Endothelial cell of umbilical vein (primary cell): ENCODE data around the gene CNMD. TPM values are rescaled to one million over a fixed set of nuclear protein-coding genes. Genes with fewer than 3 reads are reported as not detected.

Experiments used
- BruUV-seq: library from RNA; stranded (reverse); fragments of 400-500 nt; replicated peaks from 2 replicates; lab custom pipeline; 2021; lab: Mats Ljungman, UMichigan
- CTCF ChIA-PET: fragments of 300-600, 350-600 bp; sonication (Branson Sonifier 250); formaldehyde crosslinking; loops from one replicate; lab custom pipeline; 2021; ENCODE audit warnings: antibody characterized with exemption, inconsistent platforms; lab: Charles Lee
- POLR2A ChIA-PET: fragments of 300-600, 350-600 bp; sonication (Branson Sonifier 250); formaldehyde crosslinking; loops from one replicate; lab custom pipeline; 2021; ENCODE audit warnings: antibody characterized with exemption, inconsistent platforms; lab: Charles Lee
- DNase-seq: peaks from one replicate; pipeline ENCODE4 v3.0.0-alpha.2; 2011; ENCODE audit warnings: low read depth, low spot score
- FAIRE-seq: peaks from 2 replicates; lab custom pipeline; 2011; peaks lifted over from hg19 to GRCh38; lab: Jason Lieb, UNC
- H2AFZ ChIP-seq: 2 replicates; pipeline ENCODE4 v1.6.0; 2012; ENCODE audit warnings: low read depth, low read length, control low read depth, inconsistent platforms
- H3K27ac ChIP-seq: 2 replicates; pipeline ENCODE4 v1.5.1; 2011; ENCODE audit warnings: low read depth, mild to moderate bottlenecking, control low read depth, low read length, moderate library complexity; ENCODE audit not compliant: insufficient read depth
- H3K27me3 ChIP-seq, 2 experiments: 2 replicates each; pipeline versions ENCODE4 v1.6.0 to v1.6.1; 2011; ENCODE audit warnings: low read length in 2 of 2, mixed read lengths in 1 of 2; ENCODE audit not compliant: control insufficient read depth in 2 of 2, insufficient read depth in 2 of 2
- H3K36me3 ChIP-seq, 2 experiments: 2 replicates in 1 of 2; 3 replicates in 1 of 2; pipeline ENCODE4 v1.5.1; 2011; ENCODE audit warnings: low read length in 2 of 2, mild to moderate bottlenecking in 1 of 2, moderate library complexity in 1 of 2; ENCODE audit not compliant: control insufficient read depth in 2 of 2, insufficient read depth in 2 of 2; ENCODE audit errors: extremely low read depth in 1 of 2
- H3K4me1 ChIP-seq: 3 replicates; pipeline ENCODE4 v1.5.1; 2011; ENCODE audit warnings: mild to moderate bottlenecking, low read length; ENCODE audit not compliant: control insufficient read depth, insufficient read depth; ENCODE audit errors: extremely low read depth
- H3K4me2 ChIP-seq: 2 replicates; pipeline ENCODE4 v1.6.1; 2011; ENCODE audit warnings: low read length, control low read depth, mixed read lengths; ENCODE audit not compliant: insufficient read depth
- H3K4me3 ChIP-seq, 3 experiments: fragments of 200-600 bp in 1 of 3; sonication (generic), shearing (Covaris generic) in 1 of 3; replicated peaks in 1 of 3; 2 replicates each; pipeline ENCODE4 v1.5.1; 2011 to 2016; ENCODE audit warnings: control low read depth in 3 of 3, low read length in 3 of 3, mild to moderate bottlenecking in 2 of 3, inconsistent platforms in 1 of 3, low read depth in 1 of 3, moderate library complexity in 1 of 3; ENCODE audit not compliant: insufficient read depth in 1 of 3
- H3K79me2 ChIP-seq: 2 replicates; pipeline ENCODE4 v1.6.0; 2012; ENCODE audit warnings: low read length, inconsistent platforms; ENCODE audit not compliant: control insufficient read depth, insufficient read depth
- H3K9ac ChIP-seq: replicated peaks from 2 replicates; pipeline ENCODE3; 2011; ENCODE audit warnings: low read length, control low read depth; ENCODE audit not compliant: insufficient read depth; ENCODE audit errors: extremely low read depth
- H3K9me1 ChIP-seq: replicated peaks from 3 replicates; pipeline ENCODE4 v1.6.0; 2011; ENCODE audit warnings: mild to moderate bottlenecking, low read length; ENCODE audit not compliant: control insufficient read depth, insufficient read depth; ENCODE audit errors: extremely low read depth
- H3K9me3 ChIP-seq: replicated peaks from 2 replicates; pipeline ENCODE4 v1.5.1; 2012; ENCODE audit warnings: low read length, inconsistent platforms; ENCODE audit not compliant: control insufficient read depth, insufficient read depth
- H4K20me1 ChIP-seq: replicated peaks from 2 replicates; pipeline ENCODE3; 2011; ENCODE audit warnings: mild to moderate bottlenecking, low read length; ENCODE audit not compliant: control insufficient read depth, insufficient read depth; ENCODE audit errors: extremely low read depth
- EZH2 ChIP-seq: IDR thresholded peaks from 2 replicates; pipeline ENCODE4 v1.6.1; 2012; ENCODE audit warnings: borderline replicate concordance, low read depth, mild to moderate bottlenecking, moderate library complexity, low read length, inconsistent platforms; ENCODE audit not compliant: severe bottlenecking
- FOS ChIP-seq: IDR thresholded peaks from 2 replicates; pipeline ENCODE4 v1.6.1; 2011; ENCODE audit warnings: mild to moderate bottlenecking, low read length, moderate library complexity, borderline replicate concordance; ENCODE audit not compliant: insufficient read depth
- GATA2 ChIP-seq: IDR thresholded peaks from 2 replicates; pipeline ENCODE4 v1.7.0; 2011; ENCODE audit warnings: low read depth, mild to moderate bottlenecking, moderate library complexity, mixed read lengths, low read length; ENCODE audit not compliant: insufficient read length, insufficient read depth
- JUN ChIP-seq: IDR thresholded peaks from 2 replicates; pipeline ENCODE4 v1.6.1; 2011; ENCODE audit warnings: borderline replicate concordance, low read depth; ENCODE audit not compliant: insufficient read length, insufficient read depth
- MYC ChIP-seq: IDR thresholded peaks from one replicate; pipeline ENCODE4 v1.6.1; 2011; ENCODE audit warnings: mild to moderate bottlenecking, low read depth, low read length
- POLR2A ChIP-seq: IDR thresholded peaks from 2 replicates; pipeline ENCODE4 v1.6.1; 2012; ENCODE audit warnings: low read depth, mild to moderate bottlenecking, control low read depth, low read length
- POLR2AphosphoS5 ChIP-seq: IDR thresholded peaks from 2 replicates; pipeline ENCODE4 v1.6.1; 2012; ENCODE audit warnings: low read depth, mild to moderate bottlenecking, control low read depth, low read length, moderate library complexity; ENCODE audit not compliant: insufficient read depth
- dilution Hi-C: fragments of 300-500 bp; cut with MboI; formaldehyde crosslinking; loops from one replicate; pipeline ENCODE4 v1.15.0; 2019; ENCODE audit warnings: low sequenced_read_pairs; ENCODE audit not compliant: extremely low pct_ligation_motif_present
- intact Hi-C: fragments of 100-400 bp; cut with micrococcal nuclease; formaldehyde crosslinking; loops from one replicate; pipeline ENCODE4 v1.10.0; 2022
- polyA plus RNA-seq, 4 experiments: library from polyadenylated mRNA; depleted of rRNA in 3 of 4; stranded (reverse) in 3 of 4; unstranded in 1 of 4; fragments of >200 nt; gene quantifications; 2 replicates each; pipeline versions ENCODE4 v1.2.1 to v1.2.3, GENCODE V29; 2011 to 2012; ENCODE audit warnings: missing spikeins in 1 of 4
- total RNA-seq: library from RNA; stranded (reverse); gene quantifications from 2 replicates; pipeline ENCODE4 v1.2.3, GENCODE V29; 2021
- TF ChIP-seq, protein P1 (sequence below), 2 donors: IDR thresholded peaks; 1 replicate in 1 of 2; 2 replicates in 1 of 2; pipeline ENCODE4 v1.5.1; 2011; ENCODE audit warnings: low read length in 2 of 2, mild to moderate bottlenecking in 2 of 2, moderate library complexity in 2 of 2, control low read depth in 1 of 2, inconsistent platforms in 1 of 2, low read depth in 1 of 2; ENCODE audit not compliant: insufficient read depth in 1 of 2; ENCODE audit errors: extremely low read depth in 1 of 2
- TF ChIP-seq, protein P2 (sequence below): IDR thresholded peaks from 2 replicates; pipeline ENCODE4 v1.6.1; 2011; ENCODE audit not compliant: insufficient read depth, insufficient read length

Gene CNMD
- total and polyA plus RNA-seq, 2 donors (not counting 3 experiments of a cell fraction or from before 2014, with no cell fraction given), result not detected

GRCh38 chr13:52703482-52703881, 36.1 kb downstream of the CNMD start:
- Histone ChIP-seq H3K36me3 (peaks cover 0 to 2% of the 10 kb centered on the region in 2 experiments), H3K4me1 (peaks cover 13% of the 10 kb centered on the region), H3K79me2 (no peaks in the 10 kb centered on the region), H2AFZ (no peak overlapping the region), H3K27ac (no peak overlapping the region), H3K9me1 (no peaks in the 10 kb centered on the region), H3K27me3 (no peaks in the 10 kb centered on the region), H4K20me1 (no peaks in the 10 kb centered on the region), H3K4me3 (no peak overlapping the region), H3K9ac (no peak overlapping the region), H3K9me3 (no peaks in the 10 kb centered on the region), H3K4me2 (no peak overlapping the region)
- ChIA-PET POLR2A (no interaction called here), CTCF (interaction anchor here (1.1 kb wide), 1 partner anchor 19 kb away, joined by 3 read pairs; no protein-coding TSS in a partner anchor)
- FAIRE-seq (no peak), DNase-seq (no peak)
- intact Hi-C loops (loop anchor here (5.0 kb wide), 1 partner anchor 34 kb away; the partner anchor contains the start of gene CNMD), dilution Hi-C loops (no loop called here)
- TF ChIP-seq MYC, result no peak
- TF ChIP-seq JUN, result no peak
- no peak for TF ChIP-seq POLR2A
- TF ChIP-seq, protein P1, sequence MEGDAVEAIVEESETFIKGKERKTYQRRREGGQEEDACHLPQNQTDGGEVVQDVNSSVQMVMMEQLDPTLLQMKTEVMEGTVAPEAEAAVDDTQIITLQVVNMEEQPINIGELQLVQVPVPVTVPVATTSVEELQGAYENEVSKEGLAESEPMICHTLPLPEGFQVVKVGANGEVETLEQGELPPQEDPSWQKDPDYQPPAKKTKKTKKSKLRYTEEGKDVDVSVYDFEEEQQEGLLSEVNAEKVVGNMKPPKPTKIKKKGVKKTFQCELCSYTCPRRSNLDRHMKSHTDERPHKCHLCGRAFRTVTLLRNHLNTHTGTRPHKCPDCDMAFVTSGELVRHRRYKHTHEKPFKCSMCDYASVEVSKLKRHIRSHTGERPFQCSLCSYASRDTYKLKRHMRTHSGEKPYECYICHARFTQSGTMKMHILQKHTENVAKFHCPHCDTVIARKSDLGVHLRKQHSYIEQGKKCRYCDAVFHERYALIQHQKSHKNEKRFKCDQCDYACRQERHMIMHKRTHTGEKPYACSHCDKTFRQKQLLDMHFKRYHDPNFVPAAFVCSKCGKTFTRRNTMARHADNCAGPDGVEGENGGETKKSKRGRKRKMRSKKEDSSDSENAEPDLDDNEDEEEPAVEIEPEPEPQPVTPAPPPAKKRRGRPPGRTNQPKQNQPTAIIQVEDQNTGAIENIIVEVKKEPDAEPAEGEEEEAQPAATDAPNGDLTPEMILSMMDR (IDR thresholded peaks at IDR 0.05; ENCODE audit: extremely low read depth in 1 of 2, insufficient read depth in 1 of 2, low read depth in 1 of 2, low read length in 2 of 2), result no peak
- no peak for TF ChIP-seq FOS
- no peak for TF ChIP-seq POLR2AphosphoS5
- TF ChIP-seq, protein P2, sequence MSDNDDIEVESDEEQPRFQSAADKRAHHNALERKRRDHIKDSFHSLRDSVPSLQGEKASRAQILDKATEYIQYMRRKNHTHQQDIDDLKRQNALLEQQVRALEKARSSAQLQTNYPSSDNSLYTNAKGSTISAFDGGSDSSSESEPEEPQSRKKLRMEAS, result no peak
- no peak for TF ChIP-seq EZH2
- TF ChIP-seq GATA2, result no peak
- no TSS peak for BruUV-seq
